ENCODE measurements around the gene CCDC14.
"Not testable (repeated sequence)": the region's sequence is repeated elsewhere in the genome, so short reads cannot be mapped to it uniquely, and the experiment has no call there.

CCDC14 gene

DNA sequence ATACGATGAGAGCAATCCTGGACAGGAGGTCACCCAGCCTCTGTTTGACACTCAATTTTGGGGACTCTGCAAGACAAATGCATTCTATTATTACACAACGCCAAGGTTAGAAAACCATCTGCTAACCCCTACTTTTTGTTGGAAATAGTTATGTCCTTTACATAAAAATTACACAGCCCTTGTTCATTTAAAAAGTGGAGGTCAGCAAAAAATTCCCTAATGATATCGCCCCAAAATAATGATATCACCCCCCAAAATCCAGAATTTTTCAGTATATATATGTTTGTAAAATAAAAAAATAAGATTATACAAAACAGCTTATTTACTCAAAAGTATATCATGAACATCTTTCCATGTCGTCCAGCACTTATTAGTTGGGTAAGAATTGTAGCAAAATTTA, 19.5 kb upstream of the CCDC14 start:
- no peaks in the 10 kb centered on the region for H3K36me3 ChIP-seq (ENCODE audit: low read depth)
- DNase-seq (ENCODE audit: low spot score) (no peak), ATAC-seq (ENCODE audit: low read depth) (no peak)
- peaks cover 34% of the 10 kb centered on the region for H3K27me3 ChIP-seq (ENCODE audit: insufficient read depth, poor library complexity, severe bottlenecking)
- H3K27ac ChIP-seq (ENCODE audit: poor library complexity, severe bottlenecking): no peak overlapping the region
- no peak overlapping the region for H3K4me3 ChIP-seq (ENCODE audit: severe bottlenecking)
- H3K9me3 ChIP-seq (ENCODE audit: severe bottlenecking): no peaks in the 10 kb centered on the region
- H3K4me1 ChIP-seq (ENCODE audit: insufficient read depth, poor library complexity, severe bottlenecking): no peaks in the 10 kb centered on the region
- TF ChIP-seq, protein P1, sequence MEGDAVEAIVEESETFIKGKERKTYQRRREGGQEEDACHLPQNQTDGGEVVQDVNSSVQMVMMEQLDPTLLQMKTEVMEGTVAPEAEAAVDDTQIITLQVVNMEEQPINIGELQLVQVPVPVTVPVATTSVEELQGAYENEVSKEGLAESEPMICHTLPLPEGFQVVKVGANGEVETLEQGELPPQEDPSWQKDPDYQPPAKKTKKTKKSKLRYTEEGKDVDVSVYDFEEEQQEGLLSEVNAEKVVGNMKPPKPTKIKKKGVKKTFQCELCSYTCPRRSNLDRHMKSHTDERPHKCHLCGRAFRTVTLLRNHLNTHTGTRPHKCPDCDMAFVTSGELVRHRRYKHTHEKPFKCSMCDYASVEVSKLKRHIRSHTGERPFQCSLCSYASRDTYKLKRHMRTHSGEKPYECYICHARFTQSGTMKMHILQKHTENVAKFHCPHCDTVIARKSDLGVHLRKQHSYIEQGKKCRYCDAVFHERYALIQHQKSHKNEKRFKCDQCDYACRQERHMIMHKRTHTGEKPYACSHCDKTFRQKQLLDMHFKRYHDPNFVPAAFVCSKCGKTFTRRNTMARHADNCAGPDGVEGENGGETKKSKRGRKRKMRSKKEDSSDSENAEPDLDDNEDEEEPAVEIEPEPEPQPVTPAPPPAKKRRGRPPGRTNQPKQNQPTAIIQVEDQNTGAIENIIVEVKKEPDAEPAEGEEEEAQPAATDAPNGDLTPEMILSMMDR (IDR thresholded peaks at IDR 0.05; ENCODE audit: poor library complexity, severe bottlenecking): no peak

- not testable (repeated sequence) for H3K27ac ChIP-seq (ENCODE audit: poor library complexity, severe bottlenecking); H3K4me3 ChIP-seq (ENCODE audit: severe bottlenecking); H3K36me3 ChIP-seq (ENCODE audit: low read depth); H3K9me3 ChIP-seq (ENCODE audit: severe bottlenecking); H3K4me1 ChIP-seq (ENCODE audit: insufficient read depth, poor library complexity, severe bottlenecking)
- H3K27me3 ChIP-seq (ENCODE audit: insufficient read depth, poor library complexity, severe bottlenecking): peaks cover 34% of the 10 kb centered on the region
- TF ChIP-seq, protein P1 (IDR thresholded peaks at IDR 0.05; ENCODE audit: poor library complexity, severe bottlenecking): peak; percentile 83
- ATAC-seq (ENCODE audit: low read depth): peak; percentile 85
- peak; percentile 56 for DNase-seq (ENCODE audit: low spot score)
These were observed 18.8 kb upstream of the CCDC14 start for GRCh38 chr3:123979525-123980501.

DNA sequence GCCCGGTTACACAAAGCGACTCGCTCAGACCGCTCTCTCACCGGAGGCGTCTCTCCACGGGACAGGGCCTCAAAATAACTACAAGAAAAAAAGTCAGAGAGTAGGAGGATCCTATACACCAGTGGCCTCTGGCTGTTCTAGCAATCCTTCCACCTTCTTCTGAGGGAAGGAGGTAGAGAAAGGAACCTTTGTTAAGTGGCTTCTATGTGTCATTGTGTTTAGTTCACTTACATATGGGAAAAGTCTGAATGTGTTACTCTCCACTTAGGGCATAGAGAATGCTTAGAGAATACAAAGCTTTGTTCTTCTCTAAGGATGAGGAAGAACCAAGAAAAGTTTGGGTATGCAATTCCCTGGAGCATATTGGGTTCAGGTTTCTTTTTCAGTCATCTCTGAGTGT, 15.9 kb upstream of the CCDC14 start:
- H3K36me3 ChIP-seq (ENCODE audit: low read depth); ATAC-seq (ENCODE audit: low read depth); H3K4me3 ChIP-seq (ENCODE audit: severe bottlenecking); H3K4me1 ChIP-seq (ENCODE audit: insufficient read depth, poor library complexity, severe bottlenecking); H3K9me3 ChIP-seq (ENCODE audit: severe bottlenecking); DNase-seq (ENCODE audit: low spot score); H3K27ac ChIP-seq (ENCODE audit: poor library complexity, severe bottlenecking): not testable (repeated sequence)
- peaks cover 18% of the 10 kb centered on the region for H3K27me3 ChIP-seq (ENCODE audit: insufficient read depth, poor library complexity, severe bottlenecking)

GRCh38 chr3:123976181-123976898, 15.3 kb upstream of the CCDC14 start:
- not testable (repeated sequence) for H3K9me3 ChIP-seq (ENCODE audit: severe bottlenecking); H3K4me3 ChIP-seq (ENCODE audit: severe bottlenecking); H3K27ac ChIP-seq (ENCODE audit: poor library complexity, severe bottlenecking); H3K36me3 ChIP-seq (ENCODE audit: low read depth); H3K4me1 ChIP-seq (ENCODE audit: insufficient read depth, poor library complexity, severe bottlenecking); DNase-seq (ENCODE audit: low spot score)
- ATAC-seq (ENCODE audit: low read depth): peak; percentile 55
- H3K27me3 ChIP-seq (ENCODE audit: insufficient read depth, poor library complexity, severe bottlenecking): peaks cover 12% of the 10 kb centered on the region

DNA sequence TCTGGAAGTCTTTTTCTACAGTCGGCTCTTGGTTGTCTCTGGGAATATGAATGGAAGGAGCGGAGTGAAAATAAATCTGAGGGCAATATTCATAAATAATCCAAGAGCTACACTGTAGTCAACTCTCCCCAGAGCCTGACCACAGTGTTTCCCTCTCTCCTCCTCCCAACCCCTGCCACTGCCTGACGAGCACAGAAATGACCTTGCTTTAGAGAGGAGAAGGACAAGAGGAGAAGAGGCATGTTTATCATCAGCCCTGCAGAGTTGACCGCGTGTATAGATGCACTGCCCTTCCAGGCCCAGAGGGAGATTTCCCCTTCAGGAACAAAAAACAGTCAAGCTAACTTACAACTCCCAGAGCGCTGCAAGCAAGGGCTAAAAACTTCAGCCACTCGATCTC, 14.0 kb upstream of the CCDC14 start:
- H3K4me1 ChIP-seq (ENCODE audit: insufficient read depth, poor library complexity, severe bottlenecking); H3K9me3 ChIP-seq (ENCODE audit: severe bottlenecking); H3K27ac ChIP-seq (ENCODE audit: poor library complexity, severe bottlenecking); H3K4me3 ChIP-seq (ENCODE audit: severe bottlenecking); H3K27me3 ChIP-seq (ENCODE audit: insufficient read depth, poor library complexity, severe bottlenecking); ATAC-seq (ENCODE audit: low read depth); H3K36me3 ChIP-seq (ENCODE audit: low read depth); DNase-seq (ENCODE audit: low spot score): not testable (repeated sequence)

- no peaks in the 10 kb centered on the region for H3K4me1 ChIP-seq (ENCODE audit: insufficient read depth, poor library complexity, severe bottlenecking)
- no peaks in the 10 kb centered on the region for H3K36me3 ChIP-seq (ENCODE audit: low read depth)
- ATAC-seq (ENCODE audit: low read depth) (no peak), DNase-seq (ENCODE audit: low spot score) (no peak)
- no peak overlapping the region for H3K4me3 ChIP-seq (ENCODE audit: severe bottlenecking)
- no peak overlapping the region for H3K27ac ChIP-seq (ENCODE audit: poor library complexity, severe bottlenecking)
- H3K9me3 ChIP-seq (ENCODE audit: severe bottlenecking): no peaks in the 10 kb centered on the region
- TF ChIP-seq, protein P1 (IDR thresholded peaks at IDR 0.05; ENCODE audit: poor library complexity, severe bottlenecking): no peak
- H3K27me3 ChIP-seq (ENCODE audit: insufficient read depth, poor library complexity, severe bottlenecking): peaks cover 3% of the 10 kb centered on the region
These were observed 10.4 kb upstream of the CCDC14 start for GRCh38 chr3:123971406-123971805.

DNA sequence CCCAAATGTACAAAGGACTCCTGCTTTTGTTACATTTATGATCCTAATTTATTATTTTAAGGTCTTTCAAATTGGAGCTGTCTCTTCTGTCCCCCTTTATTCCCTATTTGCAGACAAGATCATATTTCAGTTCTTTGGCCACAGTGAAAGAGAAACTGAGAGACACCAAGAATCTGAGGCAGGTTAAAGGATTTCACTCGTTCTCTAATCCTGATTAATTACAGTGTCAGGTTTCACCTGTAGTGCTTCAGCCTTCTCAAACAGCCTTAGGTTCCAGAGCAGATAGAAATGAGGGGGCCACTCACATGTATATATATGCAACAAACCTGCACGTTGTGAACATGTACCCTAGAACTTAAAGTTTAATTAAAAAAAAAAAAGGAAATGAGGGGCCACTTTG, 6.2 kb upstream of the CCDC14 start:
- not testable (repeated sequence) for H3K27ac ChIP-seq (ENCODE audit: poor library complexity, severe bottlenecking); H3K4me1 ChIP-seq (ENCODE audit: insufficient read depth, poor library complexity, severe bottlenecking); H3K4me3 ChIP-seq (ENCODE audit: severe bottlenecking); H3K36me3 ChIP-seq (ENCODE audit: low read depth); DNase-seq (ENCODE audit: low spot score); ATAC-seq (ENCODE audit: low read depth); H3K27me3 ChIP-seq (ENCODE audit: insufficient read depth, poor library complexity, severe bottlenecking); H3K9me3 ChIP-seq (ENCODE audit: severe bottlenecking)

- not testable (repeated sequence) for H3K4me1 ChIP-seq (ENCODE audit: insufficient read depth, poor library complexity, severe bottlenecking); H3K36me3 ChIP-seq (ENCODE audit: low read depth); H3K4me3 ChIP-seq (ENCODE audit: severe bottlenecking); H3K27ac ChIP-seq (ENCODE audit: poor library complexity, severe bottlenecking); H3K27me3 ChIP-seq (ENCODE audit: insufficient read depth, poor library complexity, severe bottlenecking); H3K9me3 ChIP-seq (ENCODE audit: severe bottlenecking); DNase-seq (ENCODE audit: low spot score)
- peak; percentile 55; the same call in 1 of the 3 replicates for ATAC-seq (ENCODE audit: low read depth)
These were observed 5.8 kb upstream of the CCDC14 start for GRCh38 chr3:123966799-123967198.

All from RWPE2 (cell line).